ENCODE data around the gene IRF2.
A peak's percentile ranks its signal among the peaks of the same experiment; 100 is the strongest.
"Not testable (repeated sequence)": the region's sequence is repeated elsewhere in the genome, so short reads cannot be mapped to it uniquely, and the experiment has no call there.

Gene IRF2

DNA sequence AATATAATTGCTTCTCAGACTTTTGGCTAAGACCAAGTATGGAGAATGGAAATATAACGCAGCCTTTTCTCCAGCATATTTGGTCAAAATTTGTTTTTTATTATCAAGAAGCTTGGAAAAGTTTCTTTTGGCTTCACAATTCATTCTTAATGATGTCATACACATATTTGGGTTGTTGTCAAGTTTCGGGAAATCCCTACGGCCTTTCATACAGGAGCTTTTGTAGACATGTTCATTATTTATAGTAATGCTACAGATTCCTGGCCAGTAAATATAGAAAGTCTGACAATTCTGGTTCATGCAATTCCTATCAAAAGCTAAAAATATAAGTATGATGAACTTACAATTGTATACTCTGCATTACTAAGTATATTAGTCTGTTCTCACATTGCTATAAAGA lies 112.9 kb downstream of the IRF2 start:
- no peak for DNase-seq

GRCh38 chr4:184359888-184360287 lies 114.5 kb downstream of the IRF2 start:
- no peak for DNase-seq

DNA sequence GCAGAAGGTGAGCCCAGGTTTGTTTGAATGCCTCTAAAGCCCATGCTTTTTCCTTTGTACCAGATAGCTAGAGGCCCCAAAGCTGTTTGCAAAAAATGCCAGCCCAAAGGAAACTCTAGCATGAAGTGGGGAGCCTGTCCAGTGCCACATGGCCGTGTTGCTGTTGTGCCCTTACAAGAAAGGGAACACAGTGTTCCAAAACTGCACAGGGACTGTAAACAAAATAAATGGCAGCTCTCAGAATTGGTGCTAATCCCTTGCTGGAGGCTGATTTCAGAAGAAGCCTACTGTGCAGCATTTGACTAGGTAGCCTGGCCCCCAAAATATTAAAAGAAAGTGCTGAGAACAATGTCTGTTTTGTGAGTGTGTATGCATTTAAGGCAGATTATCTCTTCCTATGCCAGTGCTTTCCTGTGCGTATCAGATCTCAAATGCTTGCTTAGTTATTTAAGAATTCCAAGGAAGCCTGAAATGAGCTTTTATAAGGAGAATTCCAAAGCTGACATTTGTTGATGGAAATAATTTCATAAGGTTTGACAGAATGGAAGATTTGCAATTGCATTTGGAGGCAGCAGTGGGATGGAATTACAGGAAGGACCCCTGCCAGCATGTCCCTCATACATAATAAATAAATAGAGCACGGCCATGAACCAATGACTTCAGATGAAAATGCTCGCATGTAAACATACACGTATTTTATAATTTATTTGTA lies 115.7 kb downstream of the IRF2 start:
- DNase-seq: peak; percentile 4

DNA sequence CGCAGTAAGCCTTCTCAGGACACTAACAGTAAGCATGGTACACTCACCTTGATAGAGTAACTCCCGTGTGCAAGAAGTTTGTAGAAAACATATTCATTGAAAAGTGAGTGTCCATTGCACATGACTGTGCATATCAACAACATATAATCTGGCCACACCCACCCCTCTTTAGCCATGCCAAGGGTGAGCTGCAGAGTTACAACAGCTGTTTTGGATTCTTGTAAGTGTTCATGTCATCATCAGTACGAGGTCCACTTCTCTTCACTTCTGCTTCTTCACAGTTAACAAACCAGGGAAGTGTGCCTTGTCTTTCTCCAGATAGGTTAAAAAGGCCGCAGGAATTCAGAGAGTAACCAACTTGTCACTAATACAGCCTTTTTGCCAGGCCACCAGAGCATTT lies 116.6 kb downstream of the IRF2 start:
- no peak for DNase-seq

GRCh38 chr4:184357165-184357564 lies 117.2 kb downstream of the IRF2 start:
- DNase-seq: no peak

DNA sequence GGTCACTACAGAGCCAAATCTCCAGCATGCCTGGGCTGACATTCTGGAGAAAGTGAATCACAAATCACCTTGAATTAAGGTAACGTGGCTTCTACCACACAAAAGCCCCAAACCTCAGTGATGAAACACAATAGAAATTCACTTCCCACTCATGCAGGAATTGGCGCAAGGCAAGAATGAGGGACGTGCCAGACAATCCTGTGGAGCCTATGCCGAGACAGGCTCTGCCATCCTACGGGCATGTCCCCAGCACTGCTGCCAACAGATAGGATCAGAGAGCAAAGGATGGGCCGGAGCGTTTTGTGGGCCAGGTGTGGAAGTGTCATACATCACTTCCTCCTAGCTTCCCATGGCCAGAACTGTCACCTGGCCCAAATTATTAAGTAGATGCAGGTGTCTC lies 118.0 kb downstream of the IRF2 start:
- DNase-seq: no peak

DNA sequence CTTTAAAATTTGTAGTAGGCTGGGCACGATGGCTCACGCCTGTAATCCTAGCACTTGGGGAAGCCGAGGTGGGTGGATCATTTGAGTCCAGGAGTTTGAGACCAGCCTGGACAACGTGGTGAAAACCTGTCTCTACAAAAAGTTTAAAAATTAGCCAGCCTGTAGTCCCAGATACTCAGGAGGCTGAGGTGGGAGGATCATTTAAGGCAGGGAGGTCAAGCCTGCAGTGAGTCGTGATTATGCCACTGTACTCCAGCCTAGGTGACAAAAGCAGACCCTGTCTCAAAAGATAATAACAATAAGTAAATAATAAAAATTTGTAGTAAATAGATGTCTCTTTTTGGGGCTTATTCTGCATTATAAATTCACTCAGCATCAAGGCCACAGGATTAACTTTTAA lies 118.5 kb downstream of the IRF2 start:
- DNase-seq: no peak

DNA sequence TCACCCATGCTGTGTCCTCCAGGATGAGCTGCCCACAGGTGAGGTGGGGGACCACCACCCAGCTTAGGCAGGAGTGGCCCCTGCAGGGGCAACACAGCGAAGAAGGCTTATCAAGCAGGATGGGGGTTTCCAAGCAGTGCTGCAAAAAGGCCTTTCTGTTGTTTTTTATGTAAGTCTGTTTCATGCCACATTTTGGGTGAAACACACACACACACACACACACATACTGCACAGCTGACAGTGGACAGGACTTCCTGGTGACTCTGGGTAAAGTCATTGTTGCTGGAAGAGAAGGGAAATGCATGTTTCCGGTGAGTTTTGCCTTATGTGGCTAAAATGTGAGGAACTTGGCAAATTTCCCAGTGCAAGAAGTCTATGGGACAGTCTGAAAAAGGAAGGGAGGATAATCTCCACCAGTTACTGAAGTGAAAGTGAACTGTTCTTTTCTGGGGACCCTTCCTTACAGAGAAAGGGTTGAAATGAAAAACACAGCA lies 119.2 kb downstream of the IRF2 start:
- DNase-seq: peak; percentile 36

GRCh38 chr4:184352891-184353290 lies 121.5 kb downstream of the IRF2 start:
- DNase-seq: no peak

DNA sequence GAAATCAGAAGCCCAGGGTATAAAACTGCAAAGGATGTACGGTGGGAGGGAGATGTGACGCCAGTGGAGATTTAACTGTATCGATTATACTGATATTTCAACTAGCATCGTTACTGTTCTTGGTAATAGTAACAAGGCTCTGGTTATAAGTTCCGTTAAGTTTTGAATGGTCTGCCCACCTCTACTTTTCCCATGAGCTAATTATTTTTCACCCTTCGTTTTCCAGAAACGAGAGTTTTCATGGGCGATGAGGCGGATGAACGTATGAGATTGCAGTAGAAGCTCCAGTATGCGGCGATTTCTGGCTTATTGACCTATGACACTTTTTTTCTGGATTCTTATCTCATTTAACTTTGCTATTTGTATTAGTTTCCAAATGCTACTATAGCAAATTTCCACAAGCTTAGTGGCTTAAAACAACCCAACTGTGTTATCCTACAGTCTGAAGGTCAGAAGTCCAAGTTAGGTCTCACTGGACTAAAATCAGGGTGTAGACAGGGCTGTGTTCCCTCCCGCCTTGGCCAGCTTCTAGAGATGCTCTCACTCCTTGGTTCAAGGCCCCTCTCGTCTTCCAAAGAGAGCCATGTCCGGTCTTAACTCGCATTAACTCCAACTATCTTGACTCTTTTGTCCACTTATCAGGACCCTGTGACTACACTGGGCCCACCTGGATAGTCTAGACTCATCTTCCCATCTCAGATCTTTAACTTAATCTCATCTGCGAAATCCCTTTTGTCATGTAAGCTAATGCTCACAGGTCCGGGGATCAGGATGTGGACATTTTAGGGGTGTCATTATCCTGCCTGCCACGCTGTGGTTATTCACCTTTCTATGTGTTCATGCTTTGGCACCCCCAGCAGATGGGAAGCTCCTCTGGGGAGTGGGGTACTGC lies 122.5 kb downstream of the IRF2 start:
- DNase-seq: no peak

- DNase-seq: no peak
Observed at GRCh38 chr4:184350964-184351363, 123.4 kb downstream of the IRF2 start.

- DNase-seq: no peak
Observed at GRCh38 chr4:184350213-184350817, 124.0 kb downstream of the IRF2 start.

DNA sequence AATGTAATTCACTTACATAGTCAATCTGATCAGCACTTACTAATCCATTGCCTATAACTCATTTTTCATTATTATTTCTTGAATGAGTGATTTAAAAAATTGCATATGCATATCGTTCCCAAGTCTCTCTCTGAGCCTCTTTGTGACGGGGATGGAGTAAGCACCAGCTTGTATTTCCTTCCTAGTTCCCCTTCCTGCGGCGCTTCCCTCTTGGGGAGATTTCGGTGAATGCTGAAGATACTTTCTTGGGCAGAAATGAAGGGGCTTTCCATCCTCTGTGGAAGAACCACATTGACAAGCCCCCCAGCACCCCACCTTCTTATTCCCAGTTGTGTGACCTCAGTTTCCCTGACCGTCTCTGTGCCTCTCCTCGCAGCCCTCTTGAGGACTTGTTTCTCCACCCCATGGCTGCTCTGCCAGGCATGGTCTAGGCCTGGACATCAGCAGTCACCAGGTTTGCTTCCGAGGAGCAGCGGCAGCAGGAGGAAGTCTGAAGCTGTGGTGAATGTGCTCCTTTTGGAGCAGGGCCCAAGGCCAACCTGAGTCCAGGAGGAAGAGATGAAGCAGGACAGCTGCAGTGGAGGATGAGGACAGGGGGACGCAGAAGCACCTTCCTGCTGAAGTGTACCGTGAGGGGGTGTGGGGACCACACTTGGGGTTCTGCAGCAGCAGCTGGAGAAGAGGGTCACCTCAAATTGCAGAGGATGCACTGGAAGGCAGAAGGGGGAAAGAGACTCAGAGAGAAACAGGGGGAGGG lies 124.9 kb downstream of the IRF2 start:
- no peak for DNase-seq

DNA sequence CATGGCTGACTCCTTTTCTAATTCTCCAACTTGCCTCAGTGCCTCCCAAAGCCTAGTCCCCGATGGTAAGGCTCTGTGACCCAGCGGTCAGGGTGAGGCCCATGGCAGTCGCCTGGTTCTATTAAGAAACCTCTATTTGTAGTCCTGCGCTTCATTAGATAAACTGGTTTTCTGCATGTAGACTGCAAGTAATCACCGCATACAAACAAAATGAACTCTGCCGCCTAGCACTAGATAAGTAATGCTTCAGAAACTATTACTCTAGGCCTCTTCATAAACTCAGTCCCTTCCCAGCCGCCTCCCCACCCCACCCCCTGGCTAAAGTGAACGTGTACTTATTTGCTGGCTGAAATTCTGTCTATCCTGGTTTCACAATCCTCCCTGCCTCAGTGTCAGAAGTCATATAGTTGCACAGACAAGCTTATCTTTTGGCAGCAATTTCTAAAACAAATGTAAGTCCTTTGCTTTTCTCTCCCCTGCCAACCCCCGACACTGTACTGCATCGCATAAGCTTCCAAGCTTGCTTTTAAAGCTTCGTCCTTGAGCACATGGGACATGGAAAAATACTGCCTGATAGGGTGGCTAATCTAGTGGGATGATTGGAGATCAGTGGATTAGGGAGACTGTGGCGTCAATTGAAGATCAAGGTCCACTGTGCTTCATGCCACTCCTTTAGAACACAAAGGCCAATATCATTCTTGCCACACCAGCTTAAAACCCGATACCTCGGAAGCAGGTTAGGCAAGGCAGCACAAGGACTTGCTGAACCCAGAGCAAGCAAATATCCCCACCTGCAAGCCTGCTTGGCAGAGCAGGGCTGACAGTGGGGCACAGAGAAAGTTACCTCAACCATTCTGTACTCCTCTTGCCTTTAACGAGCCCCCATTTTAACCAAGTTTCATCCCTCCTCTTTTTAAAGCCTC lies 125.8 kb downstream of the IRF2 start:
- DNase-seq: no peak

DNA sequence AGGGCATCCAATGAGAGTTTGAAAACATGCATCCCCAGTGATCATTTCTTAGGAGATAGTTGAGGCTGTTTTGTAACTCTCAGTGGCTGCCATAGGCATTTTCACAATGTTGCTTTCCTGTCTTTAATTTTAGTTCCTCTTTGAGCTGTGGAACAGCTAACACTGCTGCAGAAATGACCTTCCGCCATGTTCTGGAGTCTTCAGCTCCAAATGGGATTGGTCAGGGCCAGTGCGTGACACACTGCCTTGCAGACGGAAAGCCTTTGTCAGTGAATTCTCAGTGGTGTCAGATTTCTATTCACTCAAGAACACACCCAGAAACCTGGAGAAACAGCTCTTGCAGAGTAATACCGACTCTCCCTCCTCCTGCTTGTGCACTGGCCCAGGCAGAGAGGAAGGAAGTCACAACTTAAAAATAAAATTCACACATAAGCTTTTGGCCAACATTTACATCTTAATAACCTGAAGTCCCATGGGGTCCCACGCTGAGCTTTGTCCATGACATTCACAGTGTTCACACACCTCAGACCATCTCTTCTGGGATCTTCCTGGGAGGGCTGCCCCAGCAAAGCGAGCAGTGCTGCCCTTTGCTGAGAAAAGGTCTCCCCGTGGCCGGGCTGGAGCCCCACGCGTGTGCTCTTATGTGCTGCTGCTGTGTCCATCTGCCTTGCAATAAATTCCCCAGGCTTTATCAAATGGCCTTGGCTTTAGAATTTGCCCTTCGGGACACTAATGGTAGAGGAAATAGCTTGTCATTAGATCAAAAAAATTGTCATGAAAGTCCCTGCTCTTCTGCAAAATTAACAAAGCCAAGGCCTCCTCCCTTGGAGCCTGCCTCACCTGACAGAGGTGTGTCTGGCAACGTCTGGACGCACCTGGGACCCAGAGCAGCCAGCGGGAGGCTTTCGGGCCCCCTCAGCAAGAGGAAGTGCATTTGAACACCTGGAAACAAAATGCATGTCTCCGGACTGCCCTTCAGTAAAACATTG lies 126.8 kb downstream of the IRF2 start:
- DNase-seq: peak; percentile 10

- no peak for DNase-seq
Observed at GRCh38 chr4:184346682-184347081, 127.7 kb downstream of the IRF2 start.

DNA sequence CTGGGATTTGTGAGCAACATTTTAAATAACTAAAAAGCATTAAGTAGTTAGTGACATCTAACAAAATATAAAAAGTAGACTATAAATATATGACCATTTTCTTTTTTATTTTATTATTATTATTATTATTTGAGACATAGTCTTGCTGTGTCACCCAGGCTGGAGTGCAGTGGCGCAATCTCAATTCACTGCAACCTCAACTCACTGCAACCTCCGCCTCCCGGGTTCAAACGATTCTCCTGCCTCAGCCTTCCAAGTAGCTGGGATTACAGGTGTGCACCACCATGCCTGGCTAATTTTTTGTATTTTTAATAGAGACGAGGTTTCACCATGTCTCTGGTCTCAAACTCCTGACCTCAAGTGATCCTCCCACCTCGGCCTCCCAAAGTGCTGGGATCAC lies 128.1 kb downstream of the IRF2 start:
- DNase-seq: not testable (repeated sequence)

DNA sequence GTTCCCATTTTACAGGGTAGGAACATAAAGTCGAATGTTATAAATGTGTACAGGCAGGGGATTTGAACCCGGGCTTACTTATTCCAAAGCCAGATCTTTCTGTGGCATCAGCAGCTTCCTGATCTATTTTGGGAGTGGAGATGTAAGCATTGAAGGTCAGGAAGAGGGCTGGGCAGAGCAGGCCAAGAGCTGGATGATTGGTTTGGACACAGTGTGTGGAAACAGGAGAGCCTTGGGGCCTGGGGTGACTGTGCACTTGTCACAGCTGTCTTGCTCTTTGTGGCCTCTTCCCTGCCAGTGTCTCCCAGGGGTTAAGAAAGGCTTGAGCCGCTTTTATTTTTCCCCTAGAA lies 128.8 kb downstream of the IRF2 start:
- DNase-seq: no peak

GRCh38 chr4:184344899-184345572 lies 129.3 kb downstream of the IRF2 start:
- DNase-seq: no peak

GRCh38 chr4:184344435-184344834 lies 129.9 kb downstream of the IRF2 start:
- no peak for DNase-seq

All from midbrain (tissue), 1 donor.